K562 (cell line): ENCODE results near the gene AOC3. TPM values are rescaled to one million over a fixed set of nuclear protein-coding genes. Genes with fewer than 3 reads are reported as not detected.

Experiments used
- BACH1 ChIP-seq: fragments of 200-800 bp; sonication (Bioruptor generic); IDR thresholded peaks from 2 replicates; pipeline ENCODE4 v1.6.1; 2016; ENCODE audit warnings: missing genetic modification characterization, missing compliant biosample characterization
- CAMTA2 ChIP-seq: fragments of 250-450 bp; sonication (Bioruptor Pico); conservative IDR thresholded peaks from 2 replicates; pipeline ENCODE4 v1.5.1; 2022
- FOS ChIP-seq: IDR thresholded peaks from 3 replicates; pipeline ENCODE4 v1.6.1; 2011; ENCODE audit not compliant: insufficient read length; ENCODE audit errors: extremely low read depth
- GATAD2A ChIP-seq: fragments of 450-650 bp; IDR thresholded peaks from 2 replicates; pipeline ENCODE4 v1.6.1; 2017
- LARP7 ChIP-seq: fragments of 450-650 bp; IDR thresholded peaks from 2 replicates; pipeline ENCODE4 v1.6.1; 2016
- MYNN ChIP-seq, 2 experiments: sonication (generic); formaldehyde crosslinking in 1 of 2; IDR thresholded peaks; 2 replicates each; pipeline versions ENCODE4 v1.5.0 to v1.6.1; 2016 to 2020; ENCODE audit warnings: antibody characterized with exemption in 1 of 2, missing genetic modification reagents in 1 of 2
- NCOA1 ChIP-seq: fragments of 450-650 bp; IDR thresholded peaks from 2 replicates; pipeline ENCODE4 v1.6.1; 2016; ENCODE audit warnings: low read depth
- PHB2 ChIP-seq: fragments of 450-650 bp; IDR thresholded peaks from 2 replicates; pipeline ENCODE4 v1.6.1; 2017; ENCODE audit warnings: low read depth
- POLR2G ChIP-seq: fragments of 200-400 bp; formaldehyde crosslinking; IDR thresholded peaks from 2 replicates; pipeline ENCODE4 v1.6.1; 2017; ENCODE audit warnings: low read depth, mild to moderate bottlenecking, antibody characterized with exemption, low read length, moderate library complexity
- RBBP5 ChIP-seq: fragments of 200-600 bp; sonication (generic); IDR thresholded peaks from 2 replicates; pipeline ENCODE4 v1.6.1; 2012; ENCODE audit warnings: borderline replicate concordance, mild to moderate bottlenecking, low read length, control low read depth, inconsistent platforms; ENCODE audit not compliant: insufficient read depth, poor library complexity, severe bottlenecking
- SRSF7 ChIP-seq: fragments of 200-400 bp; formaldehyde crosslinking; optimal IDR thresholded peaks from 2 replicates; pipeline ENCODE3; 2017; ENCODE audit warnings: mild to moderate bottlenecking, low read depth, low read length
- TRIM28 ChIP-seq: fragments of 450-650 bp; IDR thresholded peaks from 2 replicates; pipeline ENCODE4 v1.6.1; 2017
- TSC22D4 ChIP-seq: fragments of 450-650 bp; IDR thresholded peaks from 2 replicates; pipeline ENCODE4 v1.6.1; 2016; ENCODE audit warnings: missing genetic modification characterization, missing biosample characterization, control low read depth
- ZBTB1 ChIP-seq: sonication (generic); formaldehyde crosslinking; IDR thresholded peaks from 2 replicates; pipeline ENCODE4 v1.8.1; 2023; ENCODE audit warnings: missing genetic modification reagents, low read depth, mild to moderate bottlenecking, borderline replicate concordance
- ZFP1 ChIP-seq: fragments of 450-650 bp; formaldehyde crosslinking; IDR thresholded peaks from 2 replicates; pipeline ENCODE4 v1.4.0; 2020; ENCODE audit warnings: mild to moderate bottlenecking, mixed read lengths
- ZNF717 ChIP-seq: fragments of 250-450 bp; sonication (Bioruptor Pico); IDR thresholded peaks from 2 replicates; pipeline ENCODE4 v1.5.0; 2021
- polyA plus RNA-seq, 8 experiments: library from polyadenylated mRNA; depleted of rRNA in 4 of 8; stranded (reverse) in 5 of 8; unstranded in 3 of 8; fragments of >200 nt; fragmentation: Nextera tagmentation in 2 of 8; fragmentation: Illumina TruSeq in 1 of 8; extraction: Ambion mirVana in 2 of 8; extraction: Trizol in 1 of 8; gene quantifications; 2 replicates each; pipeline versions ENCODE4 v1.2.1 to v1.2.3, GENCODE V29; 2011 to 2014; ENCODE audit warnings: inconsistent platforms in 1 of 8, missing spikeins in 1 of 8
- total RNA-seq, 7 experiments: library from RNA; depleted of rRNA in 6 of 7; stranded (reverse); fragments of >200 nt in 6 of 7; fragmentation: Illumina TruSeq in 2 of 7; extraction: Trizol in 2 of 7; gene quantifications; 2 replicates each; pipeline versions ENCODE4 v1.2.1 to v1.2.3, GENCODE V29; 2011 to 2021; ENCODE audit warnings: low replicate concordance in 1 of 7
- TF ChIP-seq, protein P1 (sequence below): fragments of 450-650 bp; conservative IDR thresholded peaks from 2 replicates; pipeline ENCODE4 v1.6.1; 2016; ENCODE audit warnings: missing genetic modification characterization, low read depth, mild to moderate bottlenecking, control low read depth, missing compliant biosample characterization
- TF ChIP-seq, protein P2 (sequence below), 2 experiments: fragments of 250-450 bp in 1 of 2; fragments of 450-650 bp in 1 of 2; sonication (Bioruptor Pico) in 1 of 2; IDR thresholded peaks; 2 replicates each; pipeline versions ENCODE4 v1.6.1 to v1.8.0; 2016 to 2021; ENCODE audit warnings: mild to moderate bottlenecking in 2 of 2, moderate library complexity in 2 of 2, missing compliant biosample characterization in 1 of 2, missing genetic modification characterization in 1 of 2
- TF ChIP-seq, protein P3 (sequence below): IDR thresholded peaks from 3 replicates; pipeline ENCODE4 v1.6.1; 2011; ENCODE audit warnings: borderline replicate concordance, mild to moderate bottlenecking, moderate library complexity; ENCODE audit not compliant: insufficient read length; ENCODE audit errors: extremely low read depth
- TF ChIP-seq, protein P4 (sequence below): fragments of 250-450 bp; sonication (Bioruptor Pico); IDR thresholded peaks from 2 replicates; pipeline ENCODE4 v1.5.0; 2020; ENCODE audit warnings: mild to moderate bottlenecking, borderline replicate concordance
- TF ChIP-seq, protein P5 (sequence below): fragments of 250-450 bp; sonication (Bioruptor Pico); IDR thresholded peaks from 2 replicates; pipeline ENCODE4 v1.8.0; 2021; ENCODE audit warnings: moderate library complexity, mild to moderate bottlenecking, inconsistent platforms

Gene AOC3
- total and polyA plus RNA-seq, 9 of the 15 experiments (the other 6 are each of a cell fraction or from before 2014, with no cell fraction given): 0.09 to 0.42 (median 0.22) TPM; not detected in 3

DNA sequence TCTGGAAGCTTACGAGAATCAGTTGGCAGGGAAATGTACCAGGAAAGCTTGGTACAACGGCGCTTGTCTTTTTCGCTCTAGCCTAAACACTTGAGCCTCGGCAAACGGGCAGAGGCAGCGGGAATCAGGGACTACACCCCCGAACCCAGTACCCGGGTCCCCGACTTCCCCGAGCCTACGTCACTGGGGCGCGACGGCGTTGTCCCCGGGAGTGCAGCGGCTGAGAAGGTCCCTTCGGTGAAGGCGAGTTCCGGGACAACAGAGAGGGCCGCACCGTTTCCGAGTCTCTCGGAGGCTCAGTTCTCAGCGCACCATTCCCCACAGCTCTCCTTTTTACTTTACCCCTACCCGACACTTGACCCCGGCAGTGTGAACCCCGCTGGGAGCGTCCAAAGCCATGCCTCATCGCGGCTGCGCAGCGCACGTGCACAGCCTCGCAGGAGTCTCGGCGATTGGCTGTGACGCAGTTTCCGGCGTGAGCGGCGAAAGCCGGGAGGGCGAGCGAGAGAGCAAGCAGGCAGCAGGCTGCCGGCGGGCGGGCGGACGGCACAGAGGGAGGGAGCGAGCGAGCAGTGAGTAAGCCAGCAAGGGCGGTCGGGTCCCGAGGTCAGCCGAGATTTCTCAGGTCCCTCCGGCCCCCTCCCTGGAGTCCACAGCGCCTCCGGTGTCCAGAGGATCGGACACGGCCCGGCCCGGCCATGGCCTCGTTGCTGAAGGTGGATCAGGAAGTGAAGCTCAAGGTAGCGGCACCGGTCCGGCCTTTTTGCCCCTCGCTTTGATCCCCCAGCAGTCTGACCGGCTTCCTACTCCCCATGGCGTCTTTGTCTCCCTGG is 17.8 kb upstream of the AOC3 start, which contains the start of gene PSME3 (continued):
- TF ChIP-seq, protein P1, sequence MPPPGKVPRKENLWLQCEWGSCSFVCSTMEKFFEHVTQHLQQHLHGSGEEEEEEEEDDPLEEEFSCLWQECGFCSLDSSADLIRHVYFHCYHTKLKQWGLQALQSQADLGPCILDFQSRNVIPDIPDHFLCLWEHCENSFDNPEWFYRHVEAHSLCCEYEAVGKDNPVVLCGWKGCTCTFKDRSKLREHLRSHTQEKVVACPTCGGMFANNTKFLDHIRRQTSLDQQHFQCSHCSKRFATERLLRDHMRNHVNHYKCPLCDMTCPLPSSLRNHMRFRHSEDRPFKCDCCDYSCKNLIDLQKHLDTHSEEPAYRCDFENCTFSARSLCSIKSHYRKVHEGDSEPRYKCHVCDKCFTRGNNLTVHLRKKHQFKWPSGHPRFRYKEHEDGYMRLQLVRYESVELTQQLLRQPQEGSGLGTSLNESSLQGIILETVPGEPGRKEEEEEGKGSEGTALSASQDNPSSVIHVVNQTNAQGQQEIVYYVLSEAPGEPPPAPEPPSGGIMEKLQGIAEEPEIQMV: no peak
- TF ChIP-seq ZBTB1 (CRISPR knock-in tag) (no peak), NCOA1 (peak; percentile 97), POLR2G (peak; percentile 98), RBBP5 (peak; percentile 92), TRIM28 (no peak), ZFP1 (CRISPR knock-in tag) (no peak), GATAD2A (no peak), PHB2 (no peak), TSC22D4 (tag) (no peak), LARP7 (no peak), ZNF717 (CRISPR knock-in tag) (no peak), CAMTA2 (no peak), FOS (no peak), SRSF7 (no peak), BACH1 (tag) (no peak; the same call in 1 of the 2 replicates), MYNN (IDR thresholded peaks at IDR 0.05) (no peak), MYNN (CRISPR knock-in tag; IDR thresholded peaks at IDR 0.05) (no peak)
- TF ChIP-seq, protein P2, sequence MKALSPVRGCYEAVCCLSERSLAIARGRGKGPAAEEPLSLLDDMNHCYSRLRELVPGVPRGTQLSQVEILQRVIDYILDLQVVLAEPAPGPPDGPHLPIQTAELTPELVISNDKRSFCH (CRISPR knock-in tag; IDR thresholded peaks at IDR 0.05): no peak
- TF ChIP-seq, protein P2 (tag; IDR thresholded peaks at IDR 0.05): no peak
- TF ChIP-seq, protein P3, sequence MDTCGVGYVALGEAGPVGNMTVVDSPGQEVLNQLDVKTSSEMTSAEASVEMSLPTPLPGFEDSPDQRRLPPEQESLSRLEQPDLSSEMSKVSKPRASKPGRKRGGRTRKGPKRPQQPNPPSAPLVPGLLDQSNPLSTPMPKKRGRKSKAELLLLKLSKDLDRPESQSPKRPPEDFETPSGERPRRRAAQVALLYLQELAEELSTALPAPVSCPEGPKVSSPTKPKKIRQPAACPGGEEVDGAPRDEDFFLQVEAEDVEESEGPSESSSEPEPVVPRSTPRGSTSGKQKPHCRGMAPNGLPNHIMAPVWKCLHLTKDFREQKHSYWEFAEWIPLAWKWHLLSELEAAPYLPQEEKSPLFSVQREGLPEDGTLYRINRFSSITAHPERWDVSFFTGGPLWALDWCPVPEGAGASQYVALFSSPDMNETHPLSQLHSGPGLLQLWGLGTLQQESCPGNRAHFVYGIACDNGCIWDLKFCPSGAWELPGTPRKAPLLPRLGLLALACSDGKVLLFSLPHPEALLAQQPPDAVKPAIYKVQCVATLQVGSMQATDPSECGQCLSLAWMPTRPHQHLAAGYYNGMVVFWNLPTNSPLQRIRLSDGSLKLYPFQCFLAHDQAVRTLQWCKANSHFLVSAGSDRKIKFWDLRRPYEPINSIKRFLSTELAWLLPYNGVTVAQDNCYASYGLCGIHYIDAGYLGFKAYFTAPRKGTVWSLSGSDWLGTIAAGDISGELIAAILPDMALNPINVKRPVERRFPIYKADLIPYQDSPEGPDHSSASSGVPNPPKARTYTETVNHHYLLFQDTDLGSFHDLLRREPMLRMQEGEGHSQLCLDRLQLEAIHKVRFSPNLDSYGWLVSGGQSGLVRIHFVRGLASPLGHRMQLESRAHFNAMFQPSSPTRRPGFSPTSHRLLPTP: no peak
- TF ChIP-seq, protein P4, sequence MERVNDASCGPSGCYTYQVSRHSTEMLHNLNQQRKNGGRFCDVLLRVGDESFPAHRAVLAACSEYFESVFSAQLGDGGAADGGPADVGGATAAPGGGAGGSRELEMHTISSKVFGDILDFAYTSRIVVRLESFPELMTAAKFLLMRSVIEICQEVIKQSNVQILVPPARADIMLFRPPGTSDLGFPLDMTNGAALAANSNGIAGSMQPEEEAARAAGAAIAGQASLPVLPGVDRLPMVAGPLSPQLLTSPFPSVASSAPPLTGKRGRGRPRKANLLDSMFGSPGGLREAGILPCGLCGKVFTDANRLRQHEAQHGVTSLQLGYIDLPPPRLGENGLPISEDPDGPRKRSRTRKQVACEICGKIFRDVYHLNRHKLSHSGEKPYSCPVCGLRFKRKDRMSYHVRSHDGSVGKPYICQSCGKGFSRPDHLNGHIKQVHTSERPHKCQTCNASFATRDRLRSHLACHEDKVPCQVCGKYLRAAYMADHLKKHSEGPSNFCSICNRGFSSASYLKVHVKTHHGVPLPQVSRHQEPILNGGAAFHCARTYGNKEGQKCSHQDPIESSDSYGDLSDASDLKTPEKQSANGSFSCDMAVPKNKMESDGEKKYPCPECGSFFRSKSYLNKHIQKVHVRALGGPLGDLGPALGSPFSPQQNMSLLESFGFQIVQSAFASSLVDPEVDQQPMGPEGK (CRISPR knock-in tag): no peak
- TF ChIP-seq, protein P5, sequence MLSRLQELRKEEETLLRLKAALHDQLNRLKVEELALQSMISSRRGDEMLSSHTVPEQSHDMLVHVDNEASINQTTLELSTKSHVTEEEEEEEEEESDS (CRISPR knock-in tag): no peak
